GM19467 (cell line): ENCODE data around the gene APOL3.
"Not testable (repeated sequence)": the region's sequence is repeated elsewhere in the genome, so short reads cannot be mapped to it uniquely, and the experiment has no call there.

Source experiments
- ATAC-seq: cut with Tn5 transposase; IDR thresholded peaks from one replicate; pipeline ENCODE4 v1.9.1; 2021; ENCODE audit warnings: mild to moderate bottlenecking, moderate library complexity; ENCODE audit not compliant: unreplicated experiment

The APOL3 gene

GRCh38 chr22:36160499-36160942 lies at the start of gene APOL3:
Gene APOL3 (minus strand): TSS chr22:36160755. CDS start chr22:36149055, 11,700 bp downstream.
- no peak for ATAC-seq

GRCh38 chr22:36210224-36210623 lies 49.7 kb upstream of the APOL3 start:
- ATAC-seq, result no peak

- not testable (repeated sequence) for ATAC-seq
Measured at GRCh38 chr22:36209488-36209908, 48.9 kb upstream of the APOL3 start.

- no peak for ATAC-seq
Measured at GRCh38 chr22:36208914-36209313, 48.4 kb upstream of the APOL3 start.

GRCh38 chr22:36208162-36208765 lies 47.7 kb upstream of the APOL3 start:
- no peak for ATAC-seq

GRCh38 chr22:36206255-36206654 lies 45.7 kb upstream of the APOL3 start:
- no peak for ATAC-seq

GRCh38 chr22:36205573-36205972 lies 45.0 kb upstream of the APOL3 start:
- not testable (repeated sequence) for ATAC-seq

GRCh38 chr22:36204632-36205015 lies 44.1 kb upstream of the APOL3 start:
- no peak for ATAC-seq

- no peak for ATAC-seq
Measured at GRCh38 chr22:36204001-36204631, 43.6 kb upstream of the APOL3 start.

GRCh38 chr22:36203441-36203840 lies 42.9 kb upstream of the APOL3 start:
- not testable (repeated sequence) for ATAC-seq

- not testable (repeated sequence) for ATAC-seq
Measured at GRCh38 chr22:36202906-36203305, 42.4 kb upstream of the APOL3 start.

- ATAC-seq, result no peak
Measured at GRCh38 chr22:36201630-36202319, 41.2 kb upstream of the APOL3 start, which contains the start of gene APOL4. Gene APOL4 (minus strand): TSS chr22:36201809. CDS start chr22:36201734, 75 bp downstream.

- not testable (repeated sequence) for ATAC-seq
Measured at GRCh38 chr22:36201025-36201424, 40.5 kb upstream of the APOL3 start.

GRCh38 chr22:36199001-36199551 lies 38.5 kb upstream of the APOL3 start:
- ATAC-seq, result no peak

GRCh38 chr22:36198536-36198935 lies 38.0 kb upstream of the APOL3 start:
- no peak for ATAC-seq

GRCh38 chr22:36197514-36198146 lies 37.1 kb upstream of the APOL3 start:
- no peak for ATAC-seq

- ATAC-seq, result no peak
Measured at GRCh38 chr22:36197065-36197440, 36.5 kb upstream of the APOL3 start.

- no peak for ATAC-seq
Measured at GRCh38 chr22:36196254-36197064, 35.9 kb upstream of the APOL3 start.

- ATAC-seq, result no peak
Measured at GRCh38 chr22:36194971-36195370, 34.4 kb upstream of the APOL3 start.

- ATAC-seq, result no peak
Measured at GRCh38 chr22:36194385-36194784, 33.8 kb upstream of the APOL3 start.
